Activated CD4-positive, alpha-beta T cell treated with anti-CD3 and anti-CD28 coated beads, Interleukin-2, amount 50 U/mL, for 24 hours (primary cell): ENCODE data around the gene KLK6.

ENCODE experiments used
- DNase-seq, 2 donors: peaks; one replicate each; pipeline ENCODE4 v3.0.0-alpha.2; 2020; ENCODE audit warnings: low read depth in 1 of 2, low spot score in 1 of 2

KLK6 gene

DNA sequence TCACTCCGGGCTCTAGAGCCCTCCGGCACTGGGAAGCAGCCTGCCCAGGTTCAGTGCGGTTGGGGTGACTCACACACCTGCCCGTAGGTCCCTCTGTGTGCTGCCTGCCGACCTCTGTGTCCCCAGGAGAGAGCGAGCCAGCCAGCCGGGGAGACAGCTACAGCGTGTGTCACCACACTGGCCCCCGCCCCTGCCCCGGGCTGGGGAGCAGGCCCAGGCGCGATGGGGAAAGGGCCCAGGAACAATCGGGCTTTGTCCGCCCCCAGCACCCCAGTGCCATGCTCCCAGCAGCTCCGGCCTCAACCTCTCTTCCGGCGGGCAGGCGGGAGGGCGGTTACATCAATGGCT, at the start of gene KLK6:
TSS of gene KLK6 (minus strand) at position 179 of the 348 bp plus-strand sequence. CDS start 1,487 bp downstream, outside the sequence.
- no peak for DNase-seq

DNA sequence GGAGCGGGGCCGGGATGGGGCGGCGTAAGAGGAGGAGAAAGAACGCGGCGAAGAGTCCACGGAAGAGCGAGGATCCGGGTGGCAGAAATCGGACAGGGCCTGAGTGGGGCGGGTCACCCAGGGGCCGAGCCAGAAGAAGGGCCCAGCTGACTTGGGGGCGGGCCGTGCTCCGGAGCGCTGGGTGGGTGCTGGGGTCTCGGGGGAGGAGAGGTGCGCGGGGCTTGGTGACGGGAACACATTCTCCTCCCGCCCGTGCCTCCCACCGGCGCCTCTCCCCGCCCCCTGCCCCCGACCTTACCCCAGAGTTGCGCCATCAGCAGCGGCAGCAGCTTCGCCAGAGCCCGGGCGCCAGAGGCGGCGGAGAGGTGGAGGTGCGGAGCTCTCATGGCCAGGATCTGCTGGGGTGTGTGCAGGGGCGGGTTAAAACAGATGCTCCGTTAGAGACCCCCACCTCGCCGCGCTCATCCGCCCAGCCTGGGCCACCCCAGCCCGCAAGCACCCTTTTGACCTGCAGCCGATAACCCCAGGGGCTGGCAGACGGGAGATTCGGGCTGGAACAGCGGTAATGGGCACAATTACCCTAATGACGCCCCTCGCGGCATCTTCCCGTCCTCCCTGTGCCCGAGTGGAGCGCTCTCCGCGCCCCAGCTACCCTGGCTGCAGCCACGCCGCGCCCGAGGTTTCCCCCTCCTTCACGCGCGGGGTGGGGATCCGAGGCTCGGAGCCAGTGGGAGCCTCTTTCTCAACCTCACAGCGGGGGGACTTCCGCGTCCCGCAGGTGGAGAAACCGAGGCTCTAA, 49.6 kb upstream of the KLK6 start:
- no peak for DNase-seq

DNA sequence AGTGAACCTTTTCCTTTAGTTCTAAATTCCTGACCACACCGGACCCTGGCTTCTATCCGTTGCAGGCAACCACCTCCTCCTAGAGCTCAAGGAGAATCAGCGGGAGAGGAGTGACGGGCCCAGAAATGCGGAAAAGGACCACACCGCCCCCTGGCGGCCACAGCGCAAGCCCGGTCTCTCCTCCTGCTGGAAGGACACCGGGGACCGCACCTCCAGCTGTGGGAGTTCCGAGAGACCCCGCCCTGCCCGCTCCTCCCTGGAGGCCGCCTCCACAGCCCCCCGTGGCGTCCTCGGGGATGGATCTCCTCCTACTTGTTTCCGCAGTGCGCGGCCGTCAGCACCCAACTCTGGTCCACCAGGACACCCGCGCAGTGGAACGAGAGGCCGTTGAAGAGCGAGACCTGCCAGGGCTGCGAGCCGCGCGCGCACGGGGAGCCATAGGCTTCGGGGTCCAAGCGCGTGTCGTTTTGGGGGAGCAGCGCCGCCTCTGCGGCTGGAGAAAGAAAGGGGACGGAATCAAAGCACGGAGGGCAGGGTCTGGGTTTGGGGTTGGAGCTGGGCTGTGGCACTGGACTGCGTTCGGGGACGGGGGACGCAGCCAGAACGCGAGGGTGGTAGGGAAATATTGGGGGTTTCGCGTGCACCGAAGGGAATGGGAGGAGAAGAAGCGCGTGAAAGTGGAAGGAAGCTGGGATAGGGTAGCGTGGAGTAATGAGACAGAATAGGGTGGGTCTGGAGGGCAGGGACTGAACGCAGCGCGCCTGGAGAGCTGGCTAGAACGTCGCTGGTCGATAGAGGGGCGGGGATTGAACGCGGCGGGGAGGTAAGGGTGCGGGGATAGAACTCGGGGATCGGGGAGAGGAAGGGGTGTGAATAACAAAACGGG, 47.6 kb upstream of the KLK6 start:
- peak; percentile 21 to 55 for DNase-seq

DNA sequence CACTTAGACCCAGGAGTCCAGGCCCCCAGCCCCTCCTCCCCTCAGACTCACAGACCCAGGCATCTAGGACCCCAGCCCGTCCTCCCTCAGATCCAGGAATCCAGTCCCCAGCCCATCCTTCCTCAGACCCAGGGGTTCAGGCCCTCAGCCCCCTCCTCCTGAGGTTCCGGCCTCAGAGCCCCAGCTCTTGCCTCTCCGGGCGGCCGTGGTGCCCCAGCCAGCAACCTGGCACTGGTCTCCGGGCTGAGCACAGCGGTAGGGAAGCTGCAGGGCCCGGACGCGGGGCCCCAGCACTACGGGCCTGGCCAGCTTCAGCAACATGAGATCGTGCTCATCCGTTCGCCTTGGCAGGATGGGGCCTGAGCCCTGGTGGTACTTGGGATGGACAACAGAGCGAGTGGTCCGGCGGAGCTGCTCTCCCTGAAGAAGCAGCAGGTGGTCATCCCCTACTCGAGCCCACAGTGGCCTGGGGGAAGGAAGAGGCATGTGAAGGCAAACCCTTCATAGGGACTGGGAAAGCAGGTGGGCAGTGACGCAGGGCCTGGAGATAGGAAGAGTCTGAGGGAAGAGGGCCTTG, 46.4 kb upstream of the KLK6 start:
- no peak for DNase-seq

DNA sequence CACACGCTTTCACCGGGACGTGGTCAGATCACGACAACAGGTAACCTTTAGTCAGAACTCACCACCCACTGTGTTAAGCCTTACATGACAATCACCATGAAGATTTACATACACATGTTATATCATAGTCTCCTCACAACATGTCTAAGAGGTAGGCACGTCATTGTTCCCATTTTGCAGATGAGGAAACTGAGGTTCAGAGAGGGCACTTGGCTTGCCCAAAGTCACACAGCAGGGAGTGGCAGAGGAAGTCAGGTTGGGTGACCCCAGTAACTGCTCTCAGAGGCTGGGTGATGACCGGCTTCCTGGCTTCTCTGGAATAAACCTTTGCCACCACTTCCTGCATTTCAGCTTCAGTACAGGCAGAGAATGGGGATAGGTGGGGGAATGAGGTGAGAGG, 44.9 kb upstream of the KLK6 start:
- DNase-seq = no peak

DNA sequence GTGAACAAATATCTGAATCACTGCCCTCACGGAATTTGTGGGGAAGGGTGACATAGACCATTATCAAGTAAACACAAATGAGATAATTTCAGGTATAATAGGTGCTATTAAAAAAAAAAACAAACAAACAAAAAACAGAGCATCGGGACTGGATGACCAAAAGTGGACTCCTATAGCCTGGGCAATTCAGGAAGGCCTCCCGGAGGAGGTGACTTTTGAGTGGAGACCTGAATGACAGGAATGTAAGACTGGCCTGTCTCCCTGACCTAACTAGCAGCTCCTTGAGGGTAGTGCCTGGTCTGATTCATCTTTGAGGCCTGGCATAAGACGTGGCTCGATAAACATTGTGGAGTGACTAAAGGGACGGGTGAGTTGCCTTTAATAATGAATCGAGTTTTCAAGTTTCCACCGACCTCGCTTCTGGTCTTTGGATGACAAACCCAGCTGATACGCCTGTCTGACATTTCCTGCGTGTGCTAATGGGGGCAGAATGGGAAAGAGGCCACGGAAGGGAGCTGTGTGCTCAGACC, 43.3 kb upstream of the KLK6 start:
- DNase-seq = no peak

DNA sequence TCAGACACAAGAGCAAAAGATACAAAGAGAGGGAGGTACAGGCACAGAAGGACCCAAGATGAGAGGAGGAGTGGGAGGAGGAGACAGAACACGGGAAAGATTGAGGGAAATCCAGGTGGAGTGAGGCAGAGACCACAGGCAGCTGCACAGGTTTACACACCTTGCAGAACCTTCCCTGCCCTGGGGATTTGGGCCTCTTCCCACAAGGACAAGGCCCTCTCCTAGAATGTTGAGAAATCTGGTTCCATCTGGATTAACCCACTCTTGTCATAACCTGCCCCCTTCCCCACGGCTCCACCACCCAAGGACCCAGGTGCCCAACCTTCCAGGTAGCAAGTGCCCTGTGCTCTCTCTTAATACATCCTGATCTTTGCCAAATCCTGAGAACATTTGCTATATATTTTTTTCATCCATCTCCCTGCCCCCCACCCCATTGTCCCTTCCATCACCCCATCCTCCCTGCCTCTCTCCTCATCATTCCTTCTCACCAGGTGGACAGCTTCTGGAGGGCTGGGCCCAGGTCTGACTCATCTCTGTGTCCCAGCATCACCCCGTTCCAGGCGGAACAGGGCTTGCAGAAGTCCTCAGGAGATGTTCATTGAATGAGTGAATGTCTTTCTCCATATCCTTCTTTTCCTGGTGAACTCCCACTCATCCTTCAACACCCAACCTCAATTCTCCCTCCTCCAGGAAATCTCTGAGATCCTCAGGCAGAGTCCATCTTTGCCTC, 40.8 kb upstream of the KLK6 start:
- DNase-seq = no peak

DNA sequence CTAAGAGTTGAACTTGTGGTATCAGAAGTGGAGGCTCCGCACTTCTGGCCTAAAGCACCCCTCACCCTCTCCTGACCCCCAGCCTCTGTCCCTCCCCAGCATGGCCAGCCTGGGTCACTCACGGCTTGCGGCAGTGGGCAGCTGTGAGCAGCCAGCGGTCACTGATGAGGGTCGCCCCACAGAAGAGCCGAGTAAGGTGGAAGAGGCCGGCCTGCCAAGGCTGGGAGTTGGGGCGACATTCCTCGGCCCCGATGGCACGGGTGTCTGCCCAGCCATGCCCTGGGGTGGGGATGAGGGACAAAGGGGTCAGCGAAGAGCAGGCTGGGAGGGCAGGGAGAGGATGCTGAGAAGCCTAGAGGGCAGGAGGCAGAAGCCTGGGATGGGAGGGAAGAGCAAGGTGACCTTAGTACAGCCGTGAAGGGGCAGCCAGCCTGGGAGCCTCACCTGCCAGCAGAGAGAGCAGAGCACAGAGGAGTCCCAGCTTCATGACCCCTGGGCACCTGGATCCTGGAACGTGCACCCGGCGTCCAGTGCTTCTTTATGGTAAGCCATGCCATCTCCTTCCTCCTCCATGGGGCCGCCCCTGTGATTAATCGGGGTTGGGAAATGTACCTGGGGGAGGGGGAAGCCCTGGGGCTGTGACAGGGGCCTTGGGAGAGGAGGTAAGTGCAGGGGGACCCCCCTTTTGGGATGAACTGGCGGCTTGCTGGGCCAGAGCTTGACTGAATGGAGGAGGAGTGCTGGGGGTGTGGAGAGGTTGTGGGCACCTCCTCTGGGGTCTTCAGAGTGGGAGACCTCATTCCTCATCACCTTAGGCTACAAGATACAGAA, 39.9 kb upstream of the KLK6 start:
- DNase-seq = no peak

DNA sequence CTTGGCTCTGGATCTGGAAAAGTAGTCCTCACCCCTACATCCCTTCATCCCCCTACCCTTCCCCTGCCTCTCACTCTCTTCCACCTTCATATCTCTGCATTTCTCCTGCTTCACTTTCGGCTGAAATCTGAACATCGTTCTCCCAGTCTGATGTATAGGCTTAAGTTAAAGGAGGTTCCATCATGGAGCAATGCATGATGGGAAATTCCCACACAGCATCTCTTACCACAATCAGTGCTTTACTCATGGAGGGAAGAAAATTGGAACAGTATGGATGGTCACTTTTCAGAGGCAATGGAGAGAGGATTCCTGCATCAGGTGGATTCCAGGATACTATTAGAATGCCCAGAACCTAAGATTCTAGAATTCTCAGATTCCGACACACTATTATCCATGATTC, 38.1 kb upstream of the KLK6 start:
- DNase-seq = no peak

DNA sequence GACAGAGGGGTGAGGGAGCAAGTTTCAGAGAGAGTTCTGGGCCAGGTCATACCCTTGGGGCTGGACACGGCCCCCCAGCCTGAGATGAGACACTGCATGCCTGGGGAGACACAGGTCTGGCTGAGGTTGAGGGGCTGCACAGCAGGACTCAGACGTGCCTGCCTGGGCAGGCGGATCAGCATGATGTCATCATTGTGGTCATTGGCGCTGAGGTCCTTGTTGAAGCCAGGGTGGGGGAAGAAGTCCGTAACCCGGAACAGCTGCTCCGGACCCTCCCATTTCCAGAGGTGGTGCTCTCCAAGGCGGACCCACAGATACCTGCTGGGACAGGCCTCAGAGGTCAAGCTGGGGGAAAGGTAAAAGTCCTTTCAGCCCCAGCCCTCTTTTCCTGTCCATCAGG, 37.0 kb upstream of the KLK6 start:
- DNase-seq = no peak

DNA sequence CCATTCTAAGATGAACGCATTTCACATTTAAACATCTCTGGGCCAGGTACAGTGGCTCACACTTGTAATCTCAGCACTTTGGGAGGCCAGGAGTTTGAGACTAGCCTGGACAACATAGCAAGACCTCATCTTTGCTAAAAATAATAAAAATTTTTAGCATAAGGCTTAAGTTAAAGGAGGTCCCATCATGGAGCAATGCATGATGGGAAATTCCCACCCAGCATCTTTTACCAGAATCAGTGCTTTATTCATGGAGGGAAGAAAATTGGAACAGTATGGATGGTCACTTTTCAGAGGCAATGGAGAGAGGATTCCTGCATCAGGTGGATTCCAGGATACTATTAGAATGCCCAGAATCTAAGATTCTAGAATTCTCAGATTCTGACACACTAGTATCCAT, 35.9 kb upstream of the KLK6 start:
- no peak for DNase-seq

DNA sequence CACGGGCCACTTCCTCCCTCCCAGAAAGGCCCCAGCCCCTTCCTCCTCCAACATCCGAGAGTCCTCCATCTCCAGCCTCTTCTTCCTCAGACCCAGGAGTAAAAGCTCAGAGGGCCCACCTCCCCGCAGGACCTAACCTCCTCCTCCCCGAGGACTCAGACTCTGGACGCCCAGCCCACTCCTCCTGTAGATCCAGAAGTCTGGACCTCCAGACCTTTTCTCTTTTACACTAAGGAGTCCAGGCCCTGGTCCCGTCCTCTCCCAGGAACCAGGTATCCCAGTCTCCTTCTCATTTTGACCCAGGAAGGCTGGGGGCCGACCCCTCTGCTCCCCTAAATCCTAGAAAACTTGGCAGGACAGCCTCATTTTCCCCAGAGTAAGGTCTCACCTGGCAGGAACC, 33.9 kb upstream of the KLK6 start:
- no peak for DNase-seq

DNA sequence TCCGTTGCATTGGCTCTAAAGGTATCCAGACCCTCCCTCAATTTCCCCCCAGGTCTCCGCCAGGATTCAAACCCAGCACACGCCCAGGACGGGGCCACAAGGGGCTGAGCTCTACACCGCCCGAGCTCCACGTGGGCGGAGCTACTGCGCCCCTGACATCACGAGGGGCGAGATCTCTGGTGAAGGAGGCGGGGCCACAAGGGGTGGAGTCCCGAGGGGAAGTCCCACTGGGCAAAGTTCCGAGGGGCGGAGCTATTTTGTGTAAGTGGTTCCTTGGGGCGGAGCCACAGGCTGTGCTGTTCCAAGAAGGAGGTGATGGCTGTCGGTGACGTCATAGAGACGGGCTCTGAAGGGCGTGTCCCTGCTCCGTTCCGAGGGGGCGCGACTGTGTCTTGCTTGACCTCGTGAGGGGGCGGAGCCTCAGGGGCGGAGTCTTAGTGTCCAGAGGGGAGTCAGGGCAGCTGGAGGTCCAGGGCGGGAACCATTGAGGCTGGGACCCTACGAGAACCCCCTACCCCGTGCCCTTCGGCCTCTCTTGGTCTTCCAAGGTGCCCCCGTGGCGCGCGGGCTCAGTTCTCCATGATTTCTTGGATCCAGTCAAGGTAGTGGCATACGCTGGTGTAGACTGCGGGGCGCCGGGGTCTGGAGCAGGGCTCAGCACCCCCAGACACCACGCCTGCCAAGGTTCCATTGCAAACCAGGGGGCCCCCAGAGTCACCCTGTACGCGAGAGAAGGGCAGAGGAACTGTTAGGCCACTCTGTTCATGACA, 33.3 kb upstream of the KLK6 start:
- DNase-seq = no peak

DNA sequence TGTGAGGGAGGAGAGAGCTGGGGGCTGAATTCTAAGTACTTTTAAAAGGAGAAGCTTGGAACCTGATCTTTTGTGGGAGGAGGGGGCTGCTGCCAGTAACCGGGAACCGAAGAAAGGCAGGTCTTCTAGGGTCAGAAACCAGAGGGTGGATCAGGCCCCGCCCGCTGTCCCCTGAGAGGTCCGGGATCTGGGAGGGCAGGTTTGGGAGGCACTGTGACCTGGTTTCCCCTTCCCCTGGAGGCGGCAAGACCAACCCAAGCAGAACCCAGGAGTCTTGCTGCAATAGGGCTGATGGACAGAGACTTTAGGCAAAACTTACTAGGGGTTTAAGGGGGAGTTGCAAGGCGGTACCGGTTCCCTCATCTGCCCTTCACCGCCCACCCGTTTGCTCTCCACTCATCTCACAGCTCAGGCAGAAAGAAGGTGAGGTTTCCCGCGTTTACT, 32.7 kb upstream of the KLK6 start:
- no peak for DNase-seq

DNA sequence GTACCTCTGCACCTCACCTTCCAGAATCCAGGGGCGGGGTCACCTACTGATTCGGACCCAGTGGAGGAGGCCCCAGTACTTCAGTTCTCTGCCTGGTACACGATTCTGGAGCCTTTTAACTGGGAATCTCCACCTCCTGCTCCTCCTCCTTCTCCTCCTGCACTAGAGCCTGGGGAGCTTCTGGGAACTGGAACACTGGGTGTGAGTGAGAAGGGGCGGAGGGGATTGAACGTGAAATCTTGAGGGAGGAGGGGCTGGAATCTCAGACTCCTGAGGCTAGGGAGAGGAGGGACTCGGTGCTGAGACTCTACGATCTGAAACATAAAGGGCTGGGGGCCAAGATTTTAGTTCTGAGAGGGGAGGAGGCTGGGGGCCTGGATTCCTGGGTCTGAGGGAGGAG, 32.1 kb upstream of the KLK6 start, which contains the start of gene KLK8:
TSS of gene KLK8 (minus strand) at position 90 of the 400 bp plus-strand sequence. CDS start 437 bp downstream, outside the sequence.
- DNase-seq = no peak

DNA sequence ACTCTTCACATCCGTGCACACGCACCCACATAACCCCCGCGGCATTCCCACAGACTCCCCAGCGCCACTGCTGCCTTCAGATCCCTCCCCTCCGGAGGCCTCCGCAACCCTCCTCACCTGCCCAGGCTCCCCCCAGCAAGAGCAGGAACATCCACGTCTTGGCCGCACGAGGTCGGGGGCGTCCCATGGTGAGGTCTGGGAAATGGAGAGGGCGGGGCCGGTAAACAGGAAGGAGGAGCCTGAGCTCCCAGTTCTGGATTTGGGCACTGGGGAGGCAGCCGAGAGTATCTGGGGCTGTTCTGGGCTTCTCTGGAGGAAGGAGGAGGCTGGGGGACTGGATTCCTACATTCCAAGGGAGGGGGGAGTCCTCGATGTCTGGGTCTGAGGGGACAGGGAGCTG, 31.6 kb upstream of the KLK6 start:
- no peak for DNase-seq

DNA sequence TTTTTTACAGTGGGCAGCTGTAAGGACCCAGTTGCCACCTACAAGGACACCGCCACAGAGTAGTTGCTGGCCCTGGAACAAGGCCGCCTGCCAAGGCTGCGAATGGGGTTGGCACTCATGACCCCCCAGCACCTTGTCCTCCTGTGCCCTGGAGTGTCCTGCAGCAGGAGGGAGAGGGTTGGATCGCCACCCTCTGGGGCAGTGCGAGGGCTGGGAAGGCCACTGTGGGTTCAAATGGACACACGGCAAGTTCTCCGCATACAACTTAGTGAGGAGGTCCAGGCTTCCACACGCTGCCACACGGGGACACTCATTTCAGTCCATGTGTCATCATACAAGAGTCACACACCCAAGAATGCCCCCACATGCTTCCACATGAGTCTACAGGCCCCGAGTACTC, 31.0 kb upstream of the KLK6 start:
- DNase-seq = no peak

DNA sequence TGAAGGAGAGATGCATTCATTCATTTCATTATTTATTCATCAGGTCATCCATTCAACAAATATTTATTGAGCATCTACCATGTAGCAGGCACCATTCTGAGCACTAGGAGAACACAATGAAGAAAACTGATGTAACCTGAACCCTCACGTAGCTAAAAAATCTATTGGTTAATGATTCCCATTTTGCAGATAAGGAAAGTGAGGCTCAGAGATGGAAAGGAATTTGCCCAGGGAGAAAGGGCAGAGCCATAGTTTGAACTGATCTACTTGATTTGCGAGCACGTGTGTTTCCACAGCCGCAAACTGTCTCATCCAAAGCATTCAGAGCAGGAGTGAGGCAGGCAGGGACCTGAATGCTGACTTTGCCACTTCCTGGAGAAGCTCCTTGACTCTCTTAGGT, 29.3 kb upstream of the KLK6 start:
- DNase-seq = no peak

DNA sequence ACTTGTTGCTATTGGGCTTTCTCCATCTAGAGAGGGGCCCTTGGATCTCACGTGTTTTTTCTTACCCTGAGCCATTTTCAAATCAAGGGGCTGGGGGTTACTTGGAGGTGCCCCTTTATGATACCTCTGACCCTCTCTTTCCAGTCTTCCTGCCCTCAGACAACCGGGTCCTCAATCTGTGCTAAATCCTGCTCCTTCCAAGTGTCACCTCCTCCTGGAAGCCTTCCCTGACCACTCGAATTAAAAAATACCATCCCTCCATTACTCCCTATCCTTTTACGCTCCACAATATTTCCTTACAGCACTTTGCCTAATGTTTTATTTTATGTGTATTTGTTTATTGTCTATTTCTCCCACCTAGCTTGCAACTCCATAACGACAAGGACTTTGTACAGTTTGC, 28.7 kb upstream of the KLK6 start:
- DNase-seq = no peak
